Measurements from ENCODE around the gene MVK.

DNA sequence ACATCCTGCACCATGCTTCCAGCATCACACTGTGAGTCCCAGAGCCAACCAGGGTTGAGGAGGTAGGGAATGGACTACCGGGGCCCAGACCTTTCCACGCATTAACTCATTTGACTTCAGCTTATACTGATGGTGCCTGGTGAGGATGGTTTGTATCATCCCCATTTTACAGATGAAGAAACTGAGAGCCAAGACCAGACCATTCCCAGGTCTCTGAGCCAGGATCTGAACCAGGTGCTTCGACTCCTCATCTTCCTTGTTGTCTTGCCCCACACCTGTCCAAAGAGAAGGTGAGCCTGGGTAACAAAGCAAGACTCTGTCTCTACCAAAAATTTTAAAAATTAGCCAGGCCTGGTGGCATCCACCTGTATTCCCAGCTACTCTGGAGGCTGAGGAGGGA is 64.4 kb downstream of the MVK start:
- TF ChIP-seq, protein P1, sequence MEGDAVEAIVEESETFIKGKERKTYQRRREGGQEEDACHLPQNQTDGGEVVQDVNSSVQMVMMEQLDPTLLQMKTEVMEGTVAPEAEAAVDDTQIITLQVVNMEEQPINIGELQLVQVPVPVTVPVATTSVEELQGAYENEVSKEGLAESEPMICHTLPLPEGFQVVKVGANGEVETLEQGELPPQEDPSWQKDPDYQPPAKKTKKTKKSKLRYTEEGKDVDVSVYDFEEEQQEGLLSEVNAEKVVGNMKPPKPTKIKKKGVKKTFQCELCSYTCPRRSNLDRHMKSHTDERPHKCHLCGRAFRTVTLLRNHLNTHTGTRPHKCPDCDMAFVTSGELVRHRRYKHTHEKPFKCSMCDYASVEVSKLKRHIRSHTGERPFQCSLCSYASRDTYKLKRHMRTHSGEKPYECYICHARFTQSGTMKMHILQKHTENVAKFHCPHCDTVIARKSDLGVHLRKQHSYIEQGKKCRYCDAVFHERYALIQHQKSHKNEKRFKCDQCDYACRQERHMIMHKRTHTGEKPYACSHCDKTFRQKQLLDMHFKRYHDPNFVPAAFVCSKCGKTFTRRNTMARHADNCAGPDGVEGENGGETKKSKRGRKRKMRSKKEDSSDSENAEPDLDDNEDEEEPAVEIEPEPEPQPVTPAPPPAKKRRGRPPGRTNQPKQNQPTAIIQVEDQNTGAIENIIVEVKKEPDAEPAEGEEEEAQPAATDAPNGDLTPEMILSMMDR (conservative IDR thresholded peaks at IDR 0.05; ENCODE audit: low read length): no peak
- no peak for TF ChIP-seq EZH2phosphoT487 (IDR thresholded peaks at IDR 0.05; ENCODE audit: borderline replicate concordance)
